ENCODE data around the gene BMPER.

The BMPER gene

GRCh38 chr7:34026481-34027190, 121.3 kb downstream of the BMPER start:
- DNase-seq (ENCODE audit: low read depth in 3 of 3), result no peak

GRCh38 chr7:34031156-34031555, 125.8 kb downstream of the BMPER start:
- DNase-seq (ENCODE audit: low read depth in 3 of 3), result no peak

- no peak for DNase-seq (ENCODE audit: low read depth in 3 of 3)
Measured at GRCh38 chr7:34034728-34035127, 129.4 kb downstream of the BMPER start.

- DNase-seq (ENCODE audit: low read depth in 3 of 3), result no peak
Measured at GRCh38 chr7:34036051-34036920, 130.9 kb downstream of the BMPER start.

DNA sequence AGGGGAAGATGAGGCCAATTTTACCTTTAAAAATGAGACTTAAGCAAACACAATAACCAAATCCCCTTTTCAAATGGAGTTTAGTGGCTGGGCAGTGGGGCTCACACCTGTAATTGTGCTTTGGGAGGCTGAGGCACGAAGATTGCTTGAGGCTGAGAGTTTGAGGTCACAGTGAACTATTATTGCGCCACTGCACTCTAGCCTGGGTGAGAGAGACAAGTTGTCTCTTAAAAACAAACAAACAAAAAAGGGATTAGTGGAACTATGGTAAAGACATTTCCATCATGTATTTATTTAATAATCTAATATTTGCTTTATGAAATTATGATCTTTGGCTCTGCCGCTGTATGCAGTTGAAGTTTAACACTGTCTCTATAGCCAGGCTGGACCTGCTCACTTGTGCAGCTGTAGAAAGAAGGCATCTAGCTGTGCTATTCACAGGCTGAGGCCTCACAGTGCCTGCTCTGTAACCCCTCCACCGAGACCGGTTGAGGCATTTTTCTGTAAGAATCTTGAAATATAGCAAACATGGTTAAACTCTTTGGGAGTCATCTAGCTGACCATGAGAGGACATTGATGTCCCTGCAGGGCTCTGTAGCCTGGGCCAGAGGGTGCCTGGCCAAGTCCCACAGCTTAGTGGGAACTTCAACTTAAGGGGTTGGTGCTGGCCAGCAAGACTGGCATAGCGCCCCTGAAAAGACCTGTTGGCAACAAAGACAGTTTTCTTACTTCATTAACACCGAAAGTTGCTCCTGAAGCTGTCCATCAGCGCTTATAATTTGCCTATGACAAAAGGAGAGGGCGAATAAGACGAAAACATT, 131.8 kb downstream of the BMPER start:
- DNase-seq (ENCODE audit: low read depth in 3 of 3), result no peak

DNA sequence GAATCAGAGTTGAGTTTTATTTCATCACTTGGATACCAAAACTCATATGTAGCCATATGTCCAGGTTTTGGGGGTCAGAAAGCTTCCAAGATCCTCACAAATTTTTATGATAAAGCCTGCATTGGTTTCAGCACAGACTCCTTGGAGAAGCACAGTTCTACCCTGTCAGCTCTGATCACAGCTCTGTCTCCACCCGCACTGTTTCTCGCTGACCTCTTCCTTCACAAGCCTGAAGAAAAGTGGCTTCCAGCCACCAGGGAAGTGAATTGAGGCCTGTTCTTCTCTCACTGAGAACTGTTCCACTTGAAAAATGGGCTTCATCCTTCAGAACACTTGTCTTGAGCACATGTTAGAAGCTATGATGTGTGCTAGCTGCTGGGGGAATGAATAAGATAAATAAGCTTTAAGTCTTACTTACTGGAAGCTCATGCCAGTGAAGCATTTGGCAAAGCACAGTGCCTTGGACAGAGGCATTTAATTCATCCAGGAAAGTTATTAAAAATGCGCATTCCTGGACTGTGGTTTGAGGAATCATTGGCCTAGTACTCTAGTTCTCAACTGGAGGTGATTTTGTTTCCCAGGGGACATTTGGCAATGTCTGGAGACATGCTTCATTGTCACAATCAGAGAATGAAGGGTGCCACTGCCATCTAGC, 133.6 kb downstream of the BMPER start:
- no peak for DNase-seq (ENCODE audit: low read depth in 3 of 3)

- DNase-seq (ENCODE audit: low read depth in 3 of 3), result no peak
Measured at GRCh38 chr7:34041707-34042106, 136.4 kb downstream of the BMPER start.

DNA sequence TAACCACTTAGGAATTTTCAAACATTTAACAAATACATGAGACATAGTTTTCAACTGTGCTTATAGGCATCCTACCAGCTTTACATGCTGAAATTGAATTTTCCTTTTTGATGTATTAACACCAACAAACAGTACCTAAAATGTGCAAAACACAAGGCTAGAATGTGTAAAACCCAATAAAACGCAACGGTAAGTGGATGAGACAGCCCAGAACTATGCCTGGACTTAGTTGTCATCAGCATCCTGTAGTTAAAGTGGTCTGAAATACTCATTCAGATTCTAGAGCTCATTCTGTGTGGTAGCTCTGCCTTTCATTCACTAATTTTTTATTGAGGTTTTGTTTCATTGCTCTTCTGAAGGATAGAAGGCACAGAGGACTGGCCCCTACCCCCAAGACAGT, 137.1 kb downstream of the BMPER start:
- DNase-seq (ENCODE audit: low read depth in 3 of 3), result no peak

DNA sequence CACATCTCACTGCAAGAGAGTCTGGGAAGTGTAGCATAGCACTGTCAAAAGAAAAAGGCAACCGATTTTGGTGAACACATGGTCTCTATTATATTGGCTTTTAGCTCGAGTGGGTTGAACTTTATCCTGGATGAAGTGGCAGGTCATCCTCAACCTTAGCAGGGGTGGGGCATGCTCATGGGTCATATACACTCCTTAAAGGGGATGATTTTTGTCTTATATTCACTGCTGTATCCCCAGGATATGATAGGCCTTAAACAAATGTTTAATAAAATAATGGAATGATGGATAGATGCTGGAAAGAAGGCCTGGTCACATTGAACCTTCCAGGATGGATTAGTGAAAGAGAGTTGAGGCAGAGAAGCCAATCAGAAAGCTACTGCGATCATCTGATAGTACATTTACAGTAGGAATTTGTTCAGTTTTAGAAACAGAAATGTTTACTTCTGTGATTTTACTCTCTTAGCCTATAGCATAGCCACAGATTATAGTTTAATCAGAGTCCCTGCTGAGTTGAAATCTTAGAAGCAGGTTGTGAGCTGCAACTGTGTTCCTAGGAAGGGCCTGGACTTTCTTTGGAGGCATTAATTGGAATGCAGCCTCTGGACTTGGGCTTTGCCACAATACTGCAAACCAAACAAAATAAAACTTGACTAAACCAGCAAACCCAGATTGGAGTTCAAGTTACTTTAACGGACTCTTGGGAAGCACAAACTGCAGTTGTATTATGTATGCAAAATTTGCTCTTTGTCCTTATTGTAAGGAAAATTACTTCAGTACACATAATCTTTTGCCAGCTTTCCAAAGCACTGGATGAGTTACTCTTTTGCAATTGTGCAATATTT, 138.3 kb downstream of the BMPER start:
- DNase-seq (ENCODE audit: low read depth in 3 of 3), result no peak

DNA sequence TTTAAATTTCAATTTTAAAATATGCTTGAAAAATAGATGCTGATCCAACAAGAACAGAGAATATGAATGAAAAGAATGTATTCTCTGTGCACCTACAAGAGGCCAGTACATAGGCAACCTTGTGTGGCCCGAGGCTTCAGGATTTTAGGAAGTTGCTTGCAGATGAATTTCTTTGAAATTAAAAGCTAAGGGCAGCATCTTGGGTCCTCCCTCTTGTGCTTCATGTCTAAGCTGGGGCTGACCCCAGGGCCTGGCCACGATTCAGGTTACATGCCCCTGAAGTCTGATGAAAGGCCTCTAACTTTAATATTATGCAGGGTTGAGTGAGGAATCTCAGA, 138.9 kb downstream of the BMPER start:
- no peak for DNase-seq (ENCODE audit: low read depth in 3 of 3)

DNA sequence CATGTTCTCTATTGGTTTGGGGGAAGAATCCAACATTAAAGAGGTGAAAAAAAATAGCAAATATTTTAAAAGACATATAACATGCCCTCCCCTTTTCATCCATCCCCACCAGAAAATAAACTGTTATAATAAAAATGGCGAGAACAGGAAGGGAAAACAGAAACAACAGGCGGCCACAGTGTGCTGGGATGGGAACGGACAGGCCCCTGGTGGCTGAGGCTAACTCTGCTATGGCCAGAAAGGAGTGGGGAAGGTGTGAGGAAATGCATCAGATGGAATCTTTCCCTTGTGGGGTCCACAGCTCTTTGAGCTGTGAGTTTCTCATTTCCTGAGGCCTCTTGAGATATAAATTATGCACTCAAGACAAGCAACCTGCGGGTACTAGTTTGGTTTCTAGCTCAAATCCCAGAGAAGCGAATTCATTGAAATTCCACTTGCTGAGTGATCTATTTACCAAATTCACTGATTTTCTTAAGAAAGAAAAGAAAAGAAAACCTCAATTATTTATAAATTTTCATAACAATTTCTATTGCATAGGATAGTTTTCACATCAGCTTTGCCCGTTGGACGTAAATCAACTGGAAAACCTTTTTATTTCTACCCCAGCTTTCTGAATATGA, 139.5 kb downstream of the BMPER start:
- no peak for DNase-seq (ENCODE audit: low read depth in 3 of 3)

DNA sequence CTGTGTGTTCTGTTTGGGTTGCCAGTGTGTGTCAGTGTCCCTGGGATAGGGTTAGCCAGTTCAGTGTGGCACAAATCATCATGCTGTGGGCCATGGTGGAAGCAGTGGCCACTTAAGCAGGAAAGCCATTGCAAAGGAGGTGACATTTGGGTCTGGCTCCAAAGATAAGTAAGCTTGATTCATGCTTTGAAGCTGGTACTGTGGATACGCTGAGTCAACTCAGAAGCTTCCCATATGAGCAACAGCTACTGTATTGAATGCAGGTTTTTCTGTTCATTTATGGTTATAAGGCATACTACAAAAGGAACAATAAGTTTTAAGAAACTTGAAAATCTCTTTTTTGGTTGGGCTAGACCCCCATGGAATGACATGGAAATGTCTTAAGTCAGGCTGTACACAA, 143.1 kb downstream of the BMPER start:
- DNase-seq (ENCODE audit: low read depth in 3 of 3), result no peak

- DNase-seq (ENCODE audit: low read depth in 3 of 3), result no peak
Measured at GRCh38 chr7:34054075-34054474, 148.7 kb downstream of the BMPER start.

DNA sequence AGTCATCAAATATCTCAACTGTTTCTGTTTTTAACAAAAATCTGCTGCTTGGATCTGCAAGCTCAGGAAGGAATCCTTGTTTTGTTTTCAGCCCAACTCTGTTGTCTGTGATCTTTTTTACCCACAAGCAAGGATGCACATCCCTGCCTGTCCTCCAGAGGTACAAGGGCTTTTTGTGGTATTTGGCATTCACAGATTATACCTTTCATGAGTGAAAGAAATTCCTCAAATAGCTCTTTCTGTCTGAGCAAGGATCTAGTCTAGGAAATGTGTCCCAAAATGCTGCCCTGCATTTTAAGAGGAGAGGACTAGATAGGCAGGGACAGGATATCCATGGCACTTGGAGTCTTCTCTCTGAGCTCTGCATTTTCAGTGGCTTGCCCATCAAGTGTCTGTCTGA, 151.8 kb downstream of the BMPER start:
- DNase-seq (ENCODE audit: low read depth in 3 of 3), result no peak

- no peak for DNase-seq (ENCODE audit: low read depth in 3 of 3)
Measured at GRCh38 chr7:34057956-34058355, 152.6 kb downstream of the BMPER start.

DNA sequence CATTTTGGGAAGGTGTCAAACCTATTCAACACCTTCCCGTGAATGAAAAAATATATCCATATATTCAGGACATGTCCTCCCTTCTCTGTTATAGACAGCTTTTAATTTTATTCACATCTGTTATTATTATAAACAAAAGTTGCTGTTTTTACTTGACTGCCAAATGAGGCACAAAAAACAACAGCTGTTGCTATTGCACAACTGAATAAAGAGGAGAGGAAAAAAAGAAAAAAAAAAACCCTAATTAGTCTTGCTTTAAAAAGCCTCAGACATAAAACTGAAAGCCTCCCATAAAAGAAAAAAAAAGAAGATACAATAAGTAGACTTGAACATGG, 153.4 kb downstream of the BMPER start:
- no peak for DNase-seq (ENCODE audit: low read depth in 3 of 3)

DNA sequence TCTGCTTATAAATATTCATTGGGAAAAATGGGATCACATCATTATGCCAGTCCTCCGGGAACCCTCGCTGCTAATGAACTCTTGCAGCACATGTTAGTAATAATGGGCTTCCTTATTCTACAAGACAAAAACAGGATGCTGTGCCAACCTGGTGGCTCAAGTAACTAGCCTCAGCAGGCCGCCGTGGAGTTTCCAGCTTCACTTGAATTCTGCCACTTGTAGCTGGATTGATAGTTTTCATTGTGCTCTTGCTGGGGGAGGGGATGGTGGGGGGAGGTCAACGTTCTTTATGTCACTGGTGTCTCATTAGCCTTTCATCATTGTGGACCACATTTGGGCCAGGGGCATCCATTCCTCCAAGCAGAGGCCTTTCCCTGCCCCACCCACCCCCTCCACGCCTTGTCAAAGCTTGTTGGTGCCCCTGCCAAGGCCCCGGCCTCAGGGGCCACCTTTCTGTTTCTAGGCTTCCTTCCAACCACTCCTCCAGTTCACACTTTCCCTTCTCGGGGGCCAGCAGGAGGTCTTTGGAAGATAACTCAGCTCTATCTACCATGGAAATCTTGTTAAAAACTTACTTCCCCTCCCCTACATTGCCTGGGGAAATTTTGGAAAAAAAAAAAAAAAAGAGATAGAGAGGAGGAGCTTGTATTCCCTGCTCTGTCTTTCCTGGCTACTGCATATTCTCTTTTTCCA, 153.9 kb downstream of the BMPER start:
- DNase-seq (ENCODE audit: low read depth in 3 of 3), result no peak

DNA sequence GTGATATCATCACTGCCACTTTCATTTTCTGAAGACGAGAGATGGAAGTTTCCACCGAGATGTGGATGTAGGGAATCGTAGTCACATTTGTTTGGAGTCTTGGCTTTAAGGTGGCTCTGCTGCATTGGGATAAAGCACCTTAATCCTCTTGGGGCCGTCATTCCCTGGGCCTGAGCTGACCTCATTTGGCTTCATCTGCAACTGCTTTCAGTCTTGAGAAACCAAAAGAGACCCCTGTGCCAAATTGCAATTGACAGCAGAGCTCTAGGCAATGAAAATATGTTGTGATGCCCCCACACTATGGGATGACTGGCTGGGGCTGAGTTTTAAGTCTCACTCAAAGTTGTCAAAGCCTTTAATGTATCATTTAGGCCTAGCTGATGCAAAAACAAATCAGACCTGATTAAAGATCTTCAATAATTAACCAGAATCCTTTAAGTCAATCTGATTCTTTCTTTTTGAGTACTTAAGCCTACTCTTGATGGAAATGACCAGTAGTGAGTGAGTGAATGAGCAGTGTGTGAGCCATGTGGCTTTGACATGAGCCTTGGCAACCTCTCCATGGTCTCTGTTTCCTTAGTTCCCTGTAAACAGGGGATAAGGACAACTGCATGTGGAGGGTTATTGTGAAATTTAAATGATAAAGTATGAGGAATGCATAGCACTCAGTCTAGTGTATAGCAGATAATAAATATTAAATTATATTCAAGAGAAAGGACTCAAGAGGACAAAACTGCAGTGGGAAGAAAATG, 155.0 kb downstream of the BMPER start:
- no peak for DNase-seq (ENCODE audit: low read depth in 3 of 3)

GRCh38 chr7:34061149-34061548, 155.8 kb downstream of the BMPER start:
- DNase-seq (ENCODE audit: low read depth in 3 of 3), result no peak

Data from stimulated activated CD4-positive, alpha-beta T cell treated with anti-CD3 and anti-CD28 coated beads, TNF-alpha, amount 100 ng/mL, for 4 hours (primary cell).